ENCODE measurements around the gene IFT20.

The IFT20 gene

GRCh38 chr17:28334666-28335200 is 539 bp downstream of the IFT20 start:
- DNase-seq: no peak

GRCh38 chr17:28334171-28334570 is 1.1 kb downstream of the IFT20 start:
- DNase-seq: no peak

- no peak for DNase-seq
Observed at GRCh38 chr17:28333083-28333746, 2.1 kb downstream of the IFT20 start.

- no peak for DNase-seq
Observed at GRCh38 chr17:28331891-28332420, 3.3 kb downstream of the IFT20 start.

GRCh38 chr17:28330671-28331070 is 4.6 kb downstream of the IFT20 start:
- DNase-seq: no peak

- peak; percentile 45 for DNase-seq
Observed at GRCh38 chr17:28328325-28328724, 6.9 kb downstream of the IFT20 start.

GRCh38 chr17:28327709-28328108 is 7.6 kb downstream of the IFT20 start:
- DNase-seq: no peak

- DNase-seq: no peak
Observed at GRCh38 chr17:28327031-28327607, 8.2 kb downstream of the IFT20 start.

GRCh38 chr17:28326114-28326513 is 9.2 kb downstream of the IFT20 start:
- no peak for DNase-seq

- no peak for DNase-seq
Observed at GRCh38 chr17:28325211-28325610, 10.1 kb downstream of the IFT20 start.

GRCh38 chr17:28324781-28325180 is 10.5 kb downstream of the IFT20 start:
- DNase-seq: no peak

- DNase-seq: no peak
Observed at GRCh38 chr17:28324267-28324745, 11.0 kb downstream of the IFT20 start.

GRCh38 chr17:28320215-28321061 is 14.8 kb downstream of the IFT20 start:
- DNase-seq: no peak

GRCh38 chr17:28319598-28319935 is 15.7 kb downstream of the IFT20 start:
- no peak for DNase-seq

GRCh38 chr17:28318759-28319597 is 16.3 kb downstream of the IFT20 start, which contains the start of gene TMEM97:
TMEM97 (plus strand) TSS chr17:28319200; CDS start chr17:28319240, 40 bp downstream.
- peak; percentile 96 for DNase-seq

GRCh38 chr17:28317966-28318758 is 17.1 kb downstream of the IFT20 start:
- DNase-seq: no peak

- no peak for DNase-seq
Observed at GRCh38 chr17:28317099-28317965, 17.9 kb downstream of the IFT20 start.

- DNase-seq: no peak
Observed at GRCh38 chr17:28315846-28316705, 19.2 kb downstream of the IFT20 start.

- no peak for DNase-seq
Observed at GRCh38 chr17:28313841-28314240, 21.4 kb downstream of the IFT20 start.
